ENCODE results near the gene ACBD4.

DNA sequence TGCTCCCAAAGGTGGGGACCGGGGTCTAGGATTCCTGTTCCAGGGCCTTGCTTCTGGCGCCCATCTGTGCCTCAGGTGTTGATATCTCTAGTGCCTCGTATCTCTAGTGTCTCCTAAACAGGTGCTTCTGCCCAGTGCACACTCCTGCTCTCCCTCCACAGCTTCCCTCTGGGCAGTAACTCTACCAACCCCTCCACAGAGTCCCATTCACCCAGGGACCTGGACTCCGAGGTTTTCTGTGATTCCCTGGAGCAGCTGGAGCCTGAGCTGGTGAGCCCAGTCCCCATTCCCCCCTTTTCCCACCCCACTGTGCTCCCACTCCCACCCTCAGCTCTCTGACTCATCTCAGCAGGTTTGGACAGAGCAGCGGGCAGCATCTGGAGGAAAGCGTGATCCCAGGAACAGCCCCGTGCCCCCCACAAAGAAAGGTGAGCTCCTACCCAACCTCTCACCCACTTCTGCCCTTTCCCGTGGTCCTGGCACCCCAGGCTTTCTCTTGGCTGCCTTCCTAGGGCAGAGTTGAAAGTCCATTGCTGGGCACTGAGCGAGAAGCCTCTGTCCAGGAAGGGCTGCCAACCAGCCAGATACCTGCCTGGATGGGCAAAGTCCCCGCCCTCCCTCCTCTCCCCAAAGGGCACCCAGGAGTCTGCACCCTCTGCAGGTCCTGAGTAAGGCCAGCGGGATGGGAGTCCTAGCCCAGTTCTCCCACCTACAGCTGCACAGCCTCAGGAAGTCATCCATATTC, 2.2 kb downstream of the ACBD4 start:
- no peak for TF ChIP-seq CTCF (IDR thresholded peaks at IDR 0.05)
- no peak for TF ChIP-seq POLR2A (IDR thresholded peaks at IDR 0.05)

Data from upper lobe of left lung (tissue), 4 donors.